Measurements from ENCODE around the gene ATP9A. TPM values are rescaled to one million over a fixed set of nuclear protein-coding genes. Genes with fewer than 3 reads are reported as not detected.

ATP9A gene
- total RNA-seq, 1 experiment from 2014 or later: 31.3 TPM

- Histone ChIP-seq H3K9ac (ENCODE audit: low read length) (peak overlapping the region; percentile 78), H3K27ac (ENCODE audit: low read length) (no peak overlapping the region), H3K4me3 (ENCODE audit: low read length) (peak overlapping the region; percentile 77), H3K9me2 (replicated peaks; ENCODE audit: low read length) (no peaks in the 10 kb centered on the region), H3K36me3 (ENCODE audit: low read depth, low read length) (no peaks in the 10 kb centered on the region), H3K4me1 (ENCODE audit: insufficient read depth, low read length) (peaks cover 31% of the 10 kb centered on the region), H3K79me2 (ENCODE audit: low read length) (no peaks in the 10 kb centered on the region), H4K20me1 (ENCODE audit: low read length) (peaks cover 22% of the 10 kb centered on the region), H3K27me3 (ENCODE audit: low read length) (peaks cover 16% of the 10 kb centered on the region), H3F3A (ENCODE audit: low read length, unreplicated experiment) (peaks cover 8% of the 10 kb centered on the region), H2AFZ (ENCODE audit: low read length) (no peak overlapping the region), H3K4me2 (ENCODE audit: low read length) (peak overlapping the region; percentile 96), H3K9me3 (ENCODE audit: low read length) (no peaks in the 10 kb centered on the region)
- ATAC-seq (no peak), DNase-seq (peak; percentile 33)
- intact Hi-C loops (cut with micrococcal nuclease): loop anchor here (5.0 kb wide), 2 partner anchors 62 to 192 kb away; no protein-coding TSS in a partner anchor
- BruUV-seq (replicated peaks): no TSS peak
- TF ChIP-seq EZH2 (IDR thresholded peaks at IDR 0.05; ENCODE audit: low read length, unreplicated experiment) (no peak), EZH2phosphoT487 (IDR thresholded peaks at IDR 0.05; ENCODE audit: borderline replicate concordance, low read length) (no peak), CTCF (conservative IDR thresholded peaks at IDR 0.05; ENCODE audit: low read depth, low read length) (no peak)
- POLR2A ChIA-PET (ENCODE audit: unreplicated experiment): interaction anchor here (0.6 to 0.7 kb wide), 3 partner anchors 64 to 579 kb away, joined by 3 to 13 read pairs (median 5); no protein-coding TSS in a partner anchor
- CTCF ChIA-PET: no interaction called here
These were observed 207.5 kb downstream of the ATP9A start for GRCh38 chr20:51560550-51561307.

GRCh38 chr20:51560042-51560441 lies 208.1 kb downstream of the ATP9A start:
- intact Hi-C loops (cut with micrococcal nuclease): loop anchor here (5.0 kb wide), 2 partner anchors 62 to 192 kb away; no protein-coding TSS in a partner anchor
- POLR2A ChIA-PET (ENCODE audit: unreplicated experiment): interaction anchor here (0.6 to 0.7 kb wide), 2 partner anchors 64 to 136 kb away, joined by 3 to 5 read pairs; no protein-coding TSS in a partner anchor

More at GRCh38 chr20:51560042-51560441, 208.1 kb downstream of the ATP9A start:
- Histone ChIP-seq H3K4me2 (ENCODE audit: low read length) (peak overlapping the region; percentile 96), H3K36me3 (ENCODE audit: low read depth, low read length) (no peaks in the 10 kb centered on the region), H3K27ac (ENCODE audit: low read length) (no peak overlapping the region), H4K20me1 (ENCODE audit: low read length) (peaks cover 22% of the 10 kb centered on the region), H3K4me3 (ENCODE audit: low read length) (peak overlapping the region; percentile 77), H3K27me3 (ENCODE audit: low read length) (peaks cover 16% of the 10 kb centered on the region), H3K9me3 (ENCODE audit: low read length) (no peaks in the 10 kb centered on the region), H3K9ac (ENCODE audit: low read length) (no peak overlapping the region), H2AFZ (ENCODE audit: low read length) (no peak overlapping the region), H3F3A (ENCODE audit: low read length, unreplicated experiment) (peaks cover 8% of the 10 kb centered on the region), H3K4me1 (ENCODE audit: insufficient read depth, low read length) (peaks cover 31% of the 10 kb centered on the region), H3K79me2 (ENCODE audit: low read length) (no peaks in the 10 kb centered on the region), H3K9me2 (replicated peaks; ENCODE audit: low read length) (no peaks in the 10 kb centered on the region)
- no peak for TF ChIP-seq EZH2phosphoT487 (IDR thresholded peaks at IDR 0.05; ENCODE audit: borderline replicate concordance, low read length)
- no peak for TF ChIP-seq CTCF (conservative IDR thresholded peaks at IDR 0.05; ENCODE audit: low read depth, low read length)
- no peak for TF ChIP-seq EZH2 (IDR thresholded peaks at IDR 0.05; ENCODE audit: low read length, unreplicated experiment)
- BruUV-seq (replicated peaks): no TSS peak
- CTCF ChIA-PET: interaction anchor here (0.6 kb wide), 1 partner anchor 74 kb away, joined by 3 read pairs; no protein-coding TSS in a partner anchor
- no peak for DNase-seq
- ATAC-seq: no peak

Measured in PC-3 (cell line).